Memory B cell (primary cell): Measurements from ENCODE around the gene MDN1.

Experiments used
- ATAC-seq: fragments of 150-1000 bp; cut with Tn5 transposase; 2 replicates; pipeline ENCODE4 v1.10.0; 2021; ENCODE audit warnings: low read depth, mild to moderate bottlenecking, moderate library complexity
- DNase-seq, 2 donors: peaks; one replicate each; pipeline ENCODE4 v3.0.0; 2022; ENCODE audit warnings: low spot score in 2 of 2
- H3K27ac Mint-ChIP-seq: one replicate; pipeline ENCODE4 v1.8.0; 2022; ENCODE audit warnings: mild to moderate bottlenecking, moderate library complexity, mixed read lengths
- H3K27me3 Mint-ChIP-seq: one replicate; pipeline ENCODE4 v1.8.0; 2022; ENCODE audit warnings: mixed read lengths
- H3K36me3 Mint-ChIP-seq: one replicate; pipeline ENCODE4 v1.8.0; 2022; ENCODE audit warnings: mild to moderate bottlenecking, mixed read lengths
- H3K4me1 Mint-ChIP-seq: one replicate; pipeline ENCODE4 v1.8.0; 2022; ENCODE audit warnings: mixed read lengths
- H3K4me3 Mint-ChIP-seq: one replicate; pipeline ENCODE4 v1.8.0; 2022; ENCODE audit warnings: mild to moderate bottlenecking, moderate library complexity, mixed read lengths
- H3K9me3 Mint-ChIP-seq: one replicate; pipeline ENCODE4 v1.8.0; 2022; ENCODE audit warnings: mixed read lengths

The MDN1 gene

DNA sequence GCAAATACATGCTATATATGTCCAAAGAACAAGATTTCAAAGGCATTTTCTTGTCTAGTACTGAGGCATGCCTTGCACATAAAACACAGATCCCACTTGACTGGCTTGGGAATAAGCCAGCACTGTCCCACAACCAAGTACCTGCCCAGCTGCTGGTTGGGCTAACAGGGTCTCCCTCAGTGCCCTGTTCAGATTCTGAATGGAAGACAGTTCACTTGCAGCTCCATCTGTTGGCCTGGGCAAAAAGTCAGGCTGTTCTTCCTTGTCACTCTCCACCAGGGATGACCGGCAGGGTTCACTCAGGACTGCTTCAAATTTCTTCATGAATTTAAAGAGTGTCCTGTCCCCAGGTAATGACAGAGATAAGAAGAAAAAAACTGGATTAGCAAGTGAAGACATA, 136.6 kb downstream of the MDN1 start:
- Mint-ChIP-seq H3K27me3 (no peaks in the 10 kb centered on the region), H3K4me1 (no peaks in the 10 kb centered on the region), H3K4me3 (no peak overlapping the region), H3K36me3 (peaks cover 36% of the 10 kb centered on the region), H3K27ac (no peak overlapping the region), H3K9me3 (no peaks in the 10 kb centered on the region)
- ATAC-seq = no peak
- no peak for DNase-seq

DNA sequence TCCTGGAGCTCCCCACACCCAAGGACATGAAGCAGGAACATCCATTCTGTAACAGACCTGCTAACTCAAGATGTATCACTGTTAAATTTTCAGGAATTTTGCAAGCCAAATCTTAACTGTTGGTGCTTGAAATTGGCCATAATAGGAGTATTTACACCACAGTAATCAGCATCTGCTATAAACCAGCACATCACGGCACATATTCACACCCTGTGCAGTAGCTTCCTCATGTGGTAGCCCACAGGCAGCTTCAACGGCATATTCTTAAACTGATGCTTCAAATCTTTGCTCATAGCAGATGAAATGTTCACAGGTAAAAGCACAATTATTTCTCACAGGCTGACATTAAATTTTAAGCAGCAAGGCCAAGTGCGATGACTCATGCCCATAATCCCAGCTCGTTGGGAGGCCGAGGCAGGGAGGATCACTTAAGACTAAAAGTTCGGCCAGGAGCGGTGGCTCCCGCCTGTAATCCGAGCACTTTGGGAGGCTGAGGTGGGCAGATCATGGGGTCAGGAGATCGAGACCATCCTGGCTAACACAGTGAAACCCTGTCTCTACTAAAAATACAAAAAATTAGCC, 137.5 kb downstream of the MDN1 start:
- ATAC-seq = no peak
- no peaks in the 10 kb centered on the region for H3K27me3 Mint-ChIP-seq
- H3K36me3 Mint-ChIP-seq = peaks cover 34% of the 10 kb centered on the region

DNA sequence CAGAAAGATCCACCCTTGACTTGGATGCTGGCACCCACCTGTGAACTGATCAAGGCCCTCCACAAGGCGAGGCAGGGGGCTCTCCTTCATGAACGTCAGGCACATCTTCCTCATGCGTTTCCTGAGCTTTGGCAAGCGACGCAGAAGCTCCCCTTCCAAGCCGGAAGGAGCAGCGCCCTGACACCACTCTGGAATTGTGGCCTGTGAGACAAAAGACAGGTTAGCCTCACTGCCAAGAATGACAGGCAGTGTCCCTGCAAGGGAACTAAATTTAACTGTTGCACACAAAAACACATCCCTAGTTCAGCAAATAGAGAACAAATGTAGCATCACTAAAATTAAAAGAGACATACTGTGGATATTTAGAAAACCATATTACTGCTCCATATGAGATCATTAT, 139.0 kb downstream of the MDN1 start:
- DNase-seq = no peak
- Mint-ChIP-seq H3K36me3 (peaks cover 37% of the 10 kb centered on the region), H3K27me3 (no peaks in the 10 kb centered on the region), H3K4me3 (no peak overlapping the region), H3K27ac (no peak overlapping the region), H3K9me3 (no peaks in the 10 kb centered on the region), H3K4me1 (no peaks in the 10 kb centered on the region)
- no peak for ATAC-seq

More for the DNA sequence above, 137.5 kb downstream of the MDN1 start:
- Mint-ChIP-seq H3K4me3 (no peak overlapping the region), H3K27ac (no peak overlapping the region), H3K9me3 (no peaks in the 10 kb centered on the region), H3K4me1 (no peaks in the 10 kb centered on the region)
- DNase-seq = no peak

DNA sequence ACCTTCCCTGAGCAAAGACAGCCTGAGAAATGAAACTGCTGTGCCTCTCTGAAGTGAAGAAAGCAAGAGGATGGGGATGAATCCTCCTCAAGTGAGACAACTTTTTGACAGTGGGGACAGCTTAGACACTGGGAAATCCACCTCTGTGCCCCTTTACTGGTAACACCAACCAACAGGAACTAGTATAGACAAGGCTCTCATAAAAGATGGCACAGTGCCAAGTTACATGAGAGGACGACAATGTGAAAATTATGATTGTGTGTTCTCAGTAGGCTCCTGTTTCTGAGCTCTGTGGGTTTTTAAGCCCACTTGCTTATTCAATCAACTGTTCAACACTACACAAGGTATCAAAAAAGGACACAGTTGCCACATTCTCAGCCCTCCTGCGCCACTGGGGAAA, 139.4 kb downstream of the MDN1 start:
- no peaks in the 10 kb centered on the region for H3K9me3 Mint-ChIP-seq
- H3K4me3 Mint-ChIP-seq = no peak overlapping the region
- no peak for ATAC-seq
- H3K27ac Mint-ChIP-seq = no peak overlapping the region
- H3K27me3 Mint-ChIP-seq = no peaks in the 10 kb centered on the region
- DNase-seq = no peak
- no peaks in the 10 kb centered on the region for H3K4me1 Mint-ChIP-seq
- H3K36me3 Mint-ChIP-seq = peaks cover 37% of the 10 kb centered on the region

DNA sequence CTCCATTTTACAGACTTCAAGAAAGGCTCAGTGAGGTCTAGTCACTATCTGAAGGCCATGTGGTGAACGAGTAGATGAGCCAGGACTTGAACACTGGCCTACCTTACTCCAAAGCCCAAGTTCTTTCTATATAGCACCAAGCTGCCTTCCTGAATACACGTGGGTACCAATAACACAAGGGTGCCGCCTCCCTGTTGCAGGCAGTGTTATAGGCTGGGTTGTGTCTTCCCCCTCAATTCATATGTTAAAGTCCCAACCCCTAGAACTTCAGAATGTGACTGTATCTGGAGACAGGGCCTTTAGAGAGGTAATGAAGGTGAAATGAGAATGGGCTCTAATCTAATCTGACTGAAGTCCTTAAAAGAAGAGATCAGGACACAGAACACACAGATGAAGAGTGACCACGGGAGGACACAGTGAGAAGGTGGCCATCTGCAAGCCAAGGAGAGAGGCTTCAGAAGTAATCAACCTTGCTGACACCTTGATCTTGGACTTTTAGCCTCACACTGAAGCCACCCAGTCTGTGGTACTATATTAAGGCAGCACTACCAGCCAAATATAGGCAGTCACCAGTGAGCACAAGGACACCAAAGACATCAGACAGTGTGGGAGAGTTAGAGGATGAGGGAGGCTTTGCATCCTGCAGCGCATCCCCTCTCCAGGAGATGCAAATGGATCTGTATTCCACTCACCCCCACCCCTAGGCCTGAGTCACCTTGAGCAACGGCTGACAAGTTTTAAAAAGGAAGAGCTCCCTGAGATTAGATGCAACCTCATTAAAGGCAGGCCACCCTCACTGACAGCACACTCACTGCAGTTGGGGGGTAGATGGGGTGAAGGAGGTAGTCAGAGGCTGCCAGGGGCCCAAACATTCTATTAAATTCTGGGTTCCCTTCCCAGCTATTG, 140.1 kb downstream of the MDN1 start:
- Mint-ChIP-seq H3K36me3 (peaks cover 38% of the 10 kb centered on the region), H3K4me3 (no peak overlapping the region), H3K4me1 (no peaks in the 10 kb centered on the region), H3K9me3 (no peaks in the 10 kb centered on the region), H3K27me3 (no peaks in the 10 kb centered on the region), H3K27ac (no peak overlapping the region)
- ATAC-seq = no peak
- no peak for DNase-seq

DNA sequence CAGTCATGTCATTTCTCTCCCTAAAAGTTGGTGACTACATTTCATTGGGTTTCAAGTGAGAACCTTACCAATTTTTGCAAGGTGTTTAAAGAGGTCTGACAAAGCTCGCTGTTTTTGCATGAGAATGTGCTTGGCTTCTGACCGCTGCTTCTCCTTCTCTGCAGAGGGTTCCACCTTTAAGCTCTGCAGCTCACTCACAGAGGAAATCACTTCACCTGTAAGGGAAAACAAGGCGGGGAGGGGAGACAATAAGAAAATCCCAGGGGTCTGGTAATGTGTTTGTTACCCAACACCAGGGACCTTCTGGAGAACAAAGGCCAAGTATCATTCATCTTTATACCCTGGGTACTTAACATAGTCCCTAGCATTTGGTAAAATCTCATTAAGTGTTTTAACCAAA, 141.1 kb downstream of the MDN1 start:
- H3K27ac Mint-ChIP-seq = no peak overlapping the region
- no peak for ATAC-seq
- H3K4me1 Mint-ChIP-seq = no peaks in the 10 kb centered on the region
- no peak for DNase-seq
- no peak overlapping the region for H3K4me3 Mint-ChIP-seq
- H3K36me3 Mint-ChIP-seq = peaks cover 36% of the 10 kb centered on the region
- no peaks in the 10 kb centered on the region for H3K27me3 Mint-ChIP-seq
- no peaks in the 10 kb centered on the region for H3K9me3 Mint-ChIP-seq

DNA sequence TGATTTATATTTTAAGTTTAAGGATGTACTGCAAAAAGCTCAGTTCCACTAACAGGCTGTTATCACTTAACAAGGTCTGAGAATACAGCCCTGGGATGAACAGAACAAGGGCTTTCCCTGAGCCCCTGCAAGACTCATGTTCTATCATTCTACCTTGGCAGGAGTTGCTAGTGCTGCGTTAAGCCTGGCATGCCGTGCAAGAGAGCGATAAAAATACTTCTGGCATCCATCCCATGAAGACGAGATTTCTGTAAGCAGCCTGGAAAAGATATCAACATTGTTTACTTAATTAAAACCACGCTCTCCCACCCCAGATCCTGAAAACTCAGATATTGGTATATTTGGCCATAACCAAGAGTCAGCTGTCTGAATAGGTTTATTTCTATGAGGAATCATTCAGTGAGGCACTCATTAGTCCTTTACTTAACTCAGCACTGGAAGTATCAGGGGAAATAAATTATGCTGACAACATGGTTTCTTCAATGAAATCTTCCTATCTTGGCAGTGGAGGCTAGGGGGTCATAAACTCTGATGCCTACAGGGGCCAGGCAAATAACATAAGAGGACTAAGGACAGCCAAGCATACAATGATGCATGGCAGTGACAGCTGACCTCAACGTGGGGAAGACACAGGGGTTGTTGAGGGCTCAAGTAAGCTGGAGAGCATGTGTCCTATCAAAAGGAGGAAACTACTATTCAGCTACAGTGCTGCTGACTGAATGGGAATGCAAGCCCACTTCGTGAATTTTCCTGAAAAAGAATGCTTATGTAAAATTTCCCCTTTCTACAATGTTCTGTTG, 143.4 kb downstream of the MDN1 start:
- Mint-ChIP-seq H3K27ac (no peak overlapping the region), H3K9me3 (no peaks in the 10 kb centered on the region), H3K36me3 (peaks cover 45% of the 10 kb centered on the region), H3K4me1 (no peaks in the 10 kb centered on the region), H3K27me3 (no peaks in the 10 kb centered on the region), H3K4me3 (no peak overlapping the region)
- DNase-seq (no peak), ATAC-seq (no peak)

DNA sequence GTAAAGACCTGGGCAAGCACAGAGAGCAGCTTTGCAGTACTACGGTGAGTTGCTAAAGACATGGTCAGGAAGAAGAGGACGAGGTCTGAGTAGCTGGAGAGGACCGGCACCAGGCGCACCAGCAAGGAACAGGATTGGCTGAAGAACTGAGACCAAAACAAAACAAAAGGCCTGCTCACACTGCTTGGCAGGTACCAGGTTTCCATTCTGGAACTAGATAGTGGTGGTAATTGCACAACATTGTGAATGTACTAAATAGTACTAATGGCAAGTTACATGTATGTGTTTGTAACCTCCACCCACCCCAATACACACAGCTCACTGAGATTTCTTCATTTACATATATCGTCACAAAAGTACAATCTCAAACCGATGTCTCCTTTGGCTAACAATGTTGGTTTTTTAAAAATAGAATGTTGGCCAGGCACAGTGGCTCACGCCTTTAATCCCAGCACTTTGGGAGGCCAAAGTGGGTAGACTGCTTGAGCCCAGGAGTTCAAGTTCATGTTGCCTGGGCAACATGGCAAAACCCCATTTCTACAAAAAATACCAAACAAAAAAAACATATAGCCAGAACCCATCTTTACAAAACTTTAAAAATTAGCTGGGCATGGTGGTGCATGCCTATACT, 148.5 kb downstream of the MDN1 start:
- no peak overlapping the region for H3K27ac Mint-ChIP-seq
- ATAC-seq (no peak), DNase-seq (no peak)
- no peaks in the 10 kb centered on the region for H3K27me3 Mint-ChIP-seq
- H3K4me3 Mint-ChIP-seq = no peak overlapping the region
- no peaks in the 10 kb centered on the region for H3K4me1 Mint-ChIP-seq
- H3K36me3 Mint-ChIP-seq = peaks cover 35% of the 10 kb centered on the region
- no peaks in the 10 kb centered on the region for H3K9me3 Mint-ChIP-seq

DNA sequence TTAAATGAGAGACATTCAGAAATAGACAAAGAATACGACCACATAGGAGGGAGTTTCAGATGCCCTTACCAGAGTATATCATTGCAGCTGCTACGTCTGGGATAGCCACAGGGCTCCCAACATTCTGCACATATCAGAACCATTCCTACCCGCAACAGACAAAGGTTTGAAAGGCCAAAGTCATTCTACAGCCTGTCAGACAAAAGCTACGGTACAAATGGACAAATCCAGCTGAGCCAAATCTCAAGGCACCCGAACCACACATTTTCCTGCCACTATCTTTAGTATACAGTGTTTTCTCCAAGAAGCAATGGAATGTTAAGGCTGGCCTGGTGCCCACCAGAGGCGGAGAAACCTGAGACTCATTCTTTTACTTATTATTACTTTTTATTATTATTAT, 150.6 kb downstream of the MDN1 start:
- H3K9me3 Mint-ChIP-seq = no peaks in the 10 kb centered on the region
- no peaks in the 10 kb centered on the region for H3K4me1 Mint-ChIP-seq
- no peak for DNase-seq
- no peak overlapping the region for H3K4me3 Mint-ChIP-seq
- no peak overlapping the region for H3K27ac Mint-ChIP-seq
- H3K27me3 Mint-ChIP-seq = no peaks in the 10 kb centered on the region
- H3K36me3 Mint-ChIP-seq = peaks cover 26% of the 10 kb centered on the region
- no peak for ATAC-seq

DNA sequence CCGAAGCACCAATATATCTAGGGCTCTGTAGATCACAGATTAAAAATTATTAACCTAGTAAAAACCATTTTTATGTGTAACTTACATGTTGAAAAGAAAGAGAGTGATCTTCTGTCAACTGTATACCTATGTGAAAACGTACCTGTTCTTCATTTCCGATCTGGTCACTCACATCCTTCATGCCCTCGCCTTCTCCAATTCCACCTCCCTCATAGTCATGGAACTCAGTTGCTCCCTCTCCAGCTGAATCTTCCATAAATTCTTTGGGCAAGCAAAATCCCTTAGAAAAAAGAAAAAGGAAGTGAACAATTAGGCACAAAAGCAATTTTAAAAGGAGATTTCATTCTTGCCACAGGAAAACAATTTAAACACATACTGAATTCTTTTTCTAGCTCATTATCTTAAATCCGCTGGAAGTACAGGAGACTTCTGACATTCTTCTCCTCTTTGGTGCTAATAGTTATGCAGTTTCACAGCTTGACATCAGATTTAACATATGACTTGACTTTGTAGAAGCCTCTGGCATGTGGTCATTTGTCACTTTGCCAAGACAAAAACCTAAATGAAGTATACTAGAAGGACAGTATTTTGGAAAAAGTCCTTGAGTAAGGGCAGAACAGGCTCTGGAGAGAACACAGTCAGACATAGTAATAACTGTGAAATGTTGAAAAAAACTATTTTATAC, 151.6 kb downstream of the MDN1 start:
- no peaks in the 10 kb centered on the region for H3K9me3 Mint-ChIP-seq
- peaks cover 22% of the 10 kb centered on the region for H3K36me3 Mint-ChIP-seq
- no peak overlapping the region for H3K27ac Mint-ChIP-seq
- no peaks in the 10 kb centered on the region for H3K27me3 Mint-ChIP-seq
- DNase-seq (no peak), ATAC-seq (no peak)
- H3K4me3 Mint-ChIP-seq = no peak overlapping the region
- H3K4me1 Mint-ChIP-seq = no peaks in the 10 kb centered on the region

DNA sequence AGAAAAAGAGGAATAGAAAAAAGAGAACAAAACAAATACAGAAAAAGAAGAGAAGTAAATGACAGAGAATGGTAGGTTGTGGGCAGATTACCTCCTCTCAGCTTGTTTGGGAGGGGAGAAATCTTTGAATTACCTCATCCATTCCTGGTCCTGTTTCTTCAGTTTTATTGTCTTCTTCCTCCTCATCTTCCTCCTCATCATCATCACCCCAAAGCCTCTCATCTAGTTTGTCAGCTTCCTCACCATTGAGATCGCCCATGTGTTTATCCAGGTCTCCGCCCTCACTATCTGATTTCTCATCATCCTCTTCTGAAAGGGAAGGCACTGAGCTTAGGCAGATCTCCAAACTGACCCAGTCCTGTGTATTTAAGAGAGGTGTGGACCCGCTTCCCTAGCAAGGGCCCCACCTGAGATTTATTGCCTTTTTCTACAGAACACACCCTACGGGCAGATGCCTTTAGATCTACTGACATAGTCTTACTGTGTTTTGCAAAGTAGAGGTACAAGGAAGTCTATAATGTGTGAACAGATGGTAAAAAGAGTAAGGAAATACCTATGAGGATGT, 156.9 kb downstream of the MDN1 start:
- Mint-ChIP-seq H3K27me3 (no peaks in the 10 kb centered on the region), H3K9me3 (no peaks in the 10 kb centered on the region), H3K36me3 (peaks cover 30% of the 10 kb centered on the region), H3K27ac (peak overlapping the region; percentile 43), H3K4me1 (no peaks in the 10 kb centered on the region), H3K4me3 (no peak overlapping the region)
- ATAC-seq = no peak
- DNase-seq = no peak

DNA sequence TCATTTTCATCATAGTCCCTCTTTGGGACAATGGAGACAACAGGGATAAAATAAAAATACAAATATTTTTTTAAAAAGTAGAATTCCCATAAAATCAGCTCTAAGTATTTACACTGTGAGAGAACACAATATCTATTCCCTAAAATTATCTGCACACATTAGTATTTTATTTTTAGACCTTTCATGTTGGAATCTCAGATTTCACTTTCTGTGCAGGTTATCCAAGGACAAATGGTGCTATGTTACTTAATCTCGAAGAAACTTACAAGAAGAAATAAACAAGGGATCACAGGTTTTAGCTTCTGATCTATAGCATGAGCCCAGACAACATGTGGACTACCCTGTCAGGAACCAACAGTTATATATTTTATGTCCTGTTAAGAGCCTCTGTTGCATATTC, 158.0 kb downstream of the MDN1 start:
- H3K36me3 Mint-ChIP-seq = peaks cover 40% of the 10 kb centered on the region
- no peaks in the 10 kb centered on the region for H3K9me3 Mint-ChIP-seq
- DNase-seq = no peak
- H3K27ac Mint-ChIP-seq = no peak overlapping the region
- no peak for ATAC-seq
- H3K4me1 Mint-ChIP-seq = no peaks in the 10 kb centered on the region
- no peaks in the 10 kb centered on the region for H3K27me3 Mint-ChIP-seq
- no peak overlapping the region for H3K4me3 Mint-ChIP-seq

DNA sequence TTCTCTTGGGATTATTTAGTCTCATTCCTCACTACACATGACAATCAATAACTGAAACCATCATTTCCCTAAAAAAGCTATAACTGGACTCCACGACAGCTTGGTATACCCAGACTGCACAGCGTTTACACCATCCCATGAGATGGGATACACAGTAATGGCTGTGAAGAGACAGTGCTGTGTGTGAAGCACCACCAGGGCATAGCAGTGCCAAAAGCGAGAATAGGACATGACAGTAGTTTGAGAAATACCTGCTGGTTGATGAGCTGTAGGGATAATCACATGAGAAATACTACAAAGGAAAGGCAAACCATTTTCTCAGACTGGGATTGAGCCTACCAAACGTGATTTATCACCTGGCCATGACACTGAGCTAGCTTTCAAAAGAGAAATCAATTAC, 158.6 kb downstream of the MDN1 start:
- H3K9me3 Mint-ChIP-seq = no peaks in the 10 kb centered on the region
- no peak for ATAC-seq
- peaks cover 36% of the 10 kb centered on the region for H3K36me3 Mint-ChIP-seq
- H3K27ac Mint-ChIP-seq = no peak overlapping the region
- no peak for DNase-seq
- no peak overlapping the region for H3K4me3 Mint-ChIP-seq
- no peaks in the 10 kb centered on the region for H3K4me1 Mint-ChIP-seq
- no peaks in the 10 kb centered on the region for H3K27me3 Mint-ChIP-seq
